ENCODE results near the gene EWSR1.

The EWSR1 gene

GRCh38 chr22:29306835-29307595 is 38.9 kb downstream of the EWSR1 start:
- peak; percentile 65 for DNase-seq (ENCODE audit: low spot score)

- no peak for DNase-seq (ENCODE audit: low spot score)
Observed at GRCh38 chr22:29307596-29308147, 39.6 kb downstream of the EWSR1 start.

GRCh38 chr22:29308148-29308790 is 40.2 kb downstream of the EWSR1 start:
- no peak for DNase-seq (ENCODE audit: low spot score)

- no peak for DNase-seq (ENCODE audit: low spot score)
Observed at GRCh38 chr22:29308791-29309262, 40.8 kb downstream of the EWSR1 start.

- DNase-seq (ENCODE audit: low spot score): no peak
Observed at GRCh38 chr22:29309332-29310064, 41.4 kb downstream of the EWSR1 start.

- no peak for DNase-seq (ENCODE audit: low spot score)
Observed at GRCh38 chr22:29310065-29310862, 42.2 kb downstream of the EWSR1 start.

- DNase-seq (ENCODE audit: low spot score): peak; percentile 94
Observed at GRCh38 chr22:29310863-29311339, 42.8 kb downstream of the EWSR1 start.

GRCh38 chr22:29311464-29312217 is 43.6 kb downstream of the EWSR1 start:
- no peak for DNase-seq (ENCODE audit: low spot score)

- DNase-seq (ENCODE audit: low spot score): no peak
Observed at GRCh38 chr22:29312218-29313125, 44.4 kb downstream of the EWSR1 start.

- peak; percentile 68 for DNase-seq (ENCODE audit: low spot score)
Observed at GRCh38 chr22:29313126-29313575, 45.1 kb downstream of the EWSR1 start.

- DNase-seq (ENCODE audit: low spot score): no peak
Observed at GRCh38 chr22:29313576-29314466, 45.8 kb downstream of the EWSR1 start.

- DNase-seq (ENCODE audit: low spot score): no peak
Observed at GRCh38 chr22:29314537-29315285, 46.6 kb downstream of the EWSR1 start.

- DNase-seq (ENCODE audit: low spot score): no peak
Observed at GRCh38 chr22:29315286-29316140, 47.4 kb downstream of the EWSR1 start, which contains the start of gene RASL10A. Gene RASL10A (minus strand): TSS chr22:29315697. CDS start chr22:29315246, 451 bp downstream.

- DNase-seq (ENCODE audit: low spot score): no peak
Observed at GRCh38 chr22:29316141-29316828, 48.2 kb downstream of the EWSR1 start.

GRCh38 chr22:29317827-29318454 is 49.9 kb downstream of the EWSR1 start:
- no peak for DNase-seq (ENCODE audit: low spot score)

- no peak for DNase-seq (ENCODE audit: low spot score)
Observed at GRCh38 chr22:29319072-29319471, 51.0 kb downstream of the EWSR1 start.
